Fibroblast of skin of right biceps (primary cell): ENCODE measurements around the gene TTLL5.

Experiments
- DNase-seq: peaks from one replicate; pipeline ENCODE4 v3.0.0-alpha.2; 2013

TTLL5 gene

GRCh38 chr14:75837151-75837787 is 176.2 kb downstream of the TTLL5 start:
- DNase-seq: peak; percentile 56

DNA sequence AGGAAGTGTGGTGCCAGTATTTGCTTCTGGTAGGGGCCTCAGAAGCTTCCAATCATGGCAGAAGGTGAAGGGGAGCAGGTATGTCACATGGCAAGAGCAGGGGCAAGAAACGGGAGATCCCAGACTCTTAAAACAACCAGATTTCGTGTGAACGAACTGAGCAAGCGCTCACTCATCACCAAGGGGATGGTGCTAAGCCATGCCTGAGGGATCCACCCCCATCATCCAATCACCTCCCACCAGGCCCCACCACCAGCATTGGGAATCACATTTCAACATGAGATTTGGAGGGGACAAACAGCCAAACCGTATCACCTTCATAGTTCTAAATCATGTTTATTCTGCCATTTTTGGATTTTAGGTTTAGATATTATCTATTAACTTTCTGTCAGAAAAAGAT is 179.9 kb downstream of the TTLL5 start:
- no peak for DNase-seq

DNA sequence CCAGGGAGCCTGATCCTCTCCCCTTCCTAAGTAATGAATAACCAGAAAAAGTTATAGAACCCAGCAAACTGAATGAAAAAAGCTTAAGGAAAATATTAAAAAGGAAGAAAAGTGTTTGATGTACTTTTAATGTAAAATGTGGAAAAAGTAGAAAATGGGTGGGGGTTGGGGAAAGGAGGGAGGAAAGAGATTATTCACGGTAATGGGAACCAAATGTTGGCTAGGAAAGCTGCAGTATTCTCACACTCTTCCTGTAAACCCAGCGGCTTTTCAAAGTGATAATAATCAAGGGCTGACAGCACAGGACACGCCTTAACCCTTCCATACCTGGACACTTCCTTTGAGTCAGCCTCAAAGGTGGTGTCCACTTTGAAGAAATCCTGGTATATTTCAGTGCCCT is 181.5 kb downstream of the TTLL5 start:
- peak; percentile 34 for DNase-seq

DNA sequence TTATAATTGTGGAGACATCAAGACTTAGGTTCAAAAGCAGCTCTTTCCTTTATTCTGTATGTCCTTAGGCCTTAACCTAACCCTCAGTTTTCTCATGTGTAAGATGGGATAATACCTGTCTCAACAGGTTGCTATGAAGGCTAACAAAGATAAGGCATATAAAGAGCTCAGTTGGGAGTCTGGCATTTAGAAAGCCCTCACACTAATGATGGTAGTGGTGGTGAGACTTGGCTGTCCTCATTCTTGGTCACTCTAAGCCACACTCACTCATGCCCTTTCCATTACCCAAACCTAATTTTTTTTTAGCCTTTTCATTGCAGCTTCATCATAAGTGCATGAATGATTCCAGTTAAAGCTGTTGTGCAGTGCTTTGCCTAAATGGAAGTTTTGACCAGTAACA is 183.4 kb downstream of the TTLL5 start:
- no peak for DNase-seq

DNA sequence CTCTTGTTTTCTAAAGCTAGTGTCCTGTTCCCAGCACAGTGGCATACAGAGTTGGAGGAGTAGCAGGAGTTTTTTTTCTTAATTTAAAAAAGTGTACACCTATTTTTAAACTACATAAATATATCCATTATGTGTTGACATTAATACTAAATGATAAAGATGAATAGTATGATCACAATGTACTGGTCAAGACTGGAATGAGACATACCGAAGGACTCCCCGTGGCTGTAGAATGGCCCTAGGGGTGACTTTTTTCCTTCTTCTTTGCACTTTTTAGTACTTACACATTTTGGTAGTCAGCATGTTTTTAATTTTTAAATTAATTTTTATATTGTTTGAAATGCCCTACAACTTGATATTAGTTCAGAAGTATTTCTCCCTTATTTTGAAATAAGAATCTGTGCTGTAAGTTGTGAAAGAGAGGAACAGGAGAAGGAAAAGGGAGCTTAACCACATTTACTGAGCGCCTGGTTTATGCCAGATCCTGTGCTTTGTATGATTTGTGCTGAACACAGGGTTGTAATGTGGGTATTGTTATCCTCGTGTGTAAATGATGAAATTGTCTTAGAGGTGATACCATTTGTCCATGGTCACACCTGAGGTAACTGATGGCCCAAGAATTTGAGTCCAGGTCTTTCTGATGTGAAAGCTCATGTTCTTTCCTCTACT is 184.2 kb downstream of the TTLL5 start:
- no peak for DNase-seq

DNA sequence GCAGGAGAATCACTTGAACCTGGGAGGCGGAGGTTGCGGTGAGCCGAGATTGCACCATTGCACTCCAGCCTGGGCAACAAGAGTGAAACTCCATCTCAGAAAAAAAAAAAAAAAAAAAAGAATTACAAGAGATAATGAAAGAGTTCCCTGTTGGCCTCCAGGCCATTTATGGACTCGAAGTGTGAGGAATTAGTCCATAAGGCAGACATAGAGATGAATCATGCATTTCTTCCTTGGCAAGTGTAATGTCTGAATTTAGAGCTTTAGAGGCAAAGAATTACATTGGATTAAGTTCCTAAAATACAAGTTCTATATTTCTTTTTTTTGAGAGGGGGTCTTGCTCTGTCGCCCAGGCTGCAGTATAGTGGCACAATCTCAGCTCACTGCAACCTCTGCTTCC is 185.6 kb downstream of the TTLL5 start:
- peak; percentile 68 for DNase-seq

- no peak for DNase-seq
Observed at GRCh38 chr14:75847584-75847983, 186.5 kb downstream of the TTLL5 start.

DNA sequence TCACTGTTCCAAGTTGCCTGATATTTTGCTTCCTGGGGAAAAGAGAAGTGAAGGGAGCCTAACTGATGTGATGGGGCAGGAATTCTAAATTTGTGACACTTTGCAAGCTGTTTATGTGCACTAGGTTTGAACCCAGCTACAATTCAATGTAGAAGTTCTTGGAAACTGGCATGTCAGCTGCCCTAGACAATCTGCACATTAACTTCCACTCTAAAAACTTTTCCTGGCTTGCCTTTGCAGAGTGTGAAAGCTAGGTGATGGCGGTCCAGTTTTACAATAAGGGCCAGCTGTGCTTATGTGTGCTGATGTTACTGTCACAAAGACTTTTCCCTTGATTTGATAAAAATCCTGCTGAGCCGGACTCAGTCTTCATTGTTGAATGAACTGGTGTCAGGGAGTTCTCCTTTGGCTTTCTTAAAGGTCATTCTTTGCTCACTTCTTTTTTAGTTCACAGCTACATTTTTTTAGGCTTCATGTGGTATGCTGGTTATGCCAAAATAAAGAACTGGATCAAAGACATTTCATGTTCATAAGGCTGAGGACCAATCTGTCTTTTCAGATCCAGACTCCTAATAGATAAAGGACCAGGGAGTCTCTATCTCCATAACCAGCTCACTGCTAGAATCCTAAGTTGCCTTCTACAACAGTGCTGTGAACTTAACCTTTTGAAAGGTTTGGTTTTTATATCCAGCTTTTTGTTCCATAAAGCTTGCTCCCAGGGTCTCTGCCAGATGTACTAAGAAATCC is 187.3 kb downstream of the TTLL5 start:
- no peak for DNase-seq

DNA sequence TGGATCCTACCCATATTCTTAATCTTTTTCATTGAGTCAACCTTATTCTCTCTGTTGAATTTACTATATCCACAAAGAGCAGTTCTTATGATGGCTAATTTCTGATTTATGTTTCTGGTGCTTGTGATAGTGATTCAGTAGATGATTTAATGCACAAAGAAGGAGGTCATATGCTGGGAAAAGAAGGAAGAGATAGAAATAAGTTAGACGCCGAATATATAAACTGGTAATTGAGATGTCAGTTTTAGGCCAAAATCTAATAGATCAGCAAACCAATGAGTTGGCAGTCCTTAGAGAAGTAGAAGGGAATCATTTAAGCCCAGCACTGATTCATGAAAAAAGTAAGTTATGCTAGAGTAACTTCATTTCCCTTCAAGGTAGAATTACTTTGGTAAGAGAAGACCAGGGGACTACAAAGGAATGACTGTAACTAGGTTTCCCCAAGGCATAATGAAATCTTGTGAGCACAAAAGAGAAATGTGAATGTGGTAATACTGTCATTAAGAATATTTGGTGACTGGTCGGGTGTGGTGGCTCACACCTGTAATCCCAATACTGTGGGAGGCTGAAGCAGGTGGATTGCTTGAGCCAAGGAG is 188.4 kb downstream of the TTLL5 start:
- no peak for DNase-seq

DNA sequence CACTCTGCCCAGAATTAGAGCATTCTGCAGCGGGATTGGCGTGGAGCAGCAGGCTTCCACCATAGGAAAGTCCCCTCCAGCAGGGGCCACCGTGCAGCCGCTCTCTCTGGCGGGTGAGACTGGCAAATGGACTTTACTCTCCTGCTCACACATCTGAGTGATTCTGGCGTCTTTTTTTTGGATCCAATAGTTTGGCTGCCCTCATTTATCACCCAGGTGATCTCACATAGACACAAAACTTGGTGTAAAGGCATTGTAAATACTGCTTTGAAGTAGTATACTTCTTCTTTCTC is 190.5 kb downstream of the TTLL5 start:
- no peak for DNase-seq

DNA sequence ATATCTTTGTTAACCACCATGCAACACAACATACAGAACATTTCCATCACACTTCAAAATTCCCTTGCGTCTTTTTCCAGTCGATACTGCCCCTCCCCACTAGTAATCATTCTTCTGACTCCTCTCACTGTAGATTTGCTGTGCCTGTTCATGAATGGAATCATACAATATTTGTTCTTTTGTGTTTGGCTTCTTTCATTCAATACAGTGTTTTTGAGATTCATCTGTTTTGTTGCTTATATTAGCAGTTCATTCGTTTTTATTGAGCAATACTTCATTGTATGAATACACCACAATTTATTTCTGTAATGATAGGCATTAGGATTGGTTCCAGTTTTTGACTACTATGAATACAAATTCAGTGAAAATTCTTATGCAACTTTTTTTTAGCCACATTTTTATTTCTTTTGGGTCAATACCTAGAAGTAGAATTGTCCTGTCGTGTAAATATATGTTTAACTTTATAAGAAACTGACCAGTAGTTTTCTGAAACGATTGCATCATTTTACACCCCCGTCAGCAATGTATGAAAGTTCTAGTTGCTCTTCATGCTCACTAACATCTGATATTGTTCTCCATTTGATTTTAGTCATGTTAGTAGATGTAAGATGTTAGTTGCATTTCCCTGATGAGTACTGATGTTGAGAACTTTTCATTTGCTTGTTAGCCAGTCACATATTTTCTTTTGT is 193.2 kb downstream of the TTLL5 start:
- no peak for DNase-seq

GRCh38 chr14:75857199-75857598 is 196.2 kb downstream of the TTLL5 start:
- no peak for DNase-seq

DNA sequence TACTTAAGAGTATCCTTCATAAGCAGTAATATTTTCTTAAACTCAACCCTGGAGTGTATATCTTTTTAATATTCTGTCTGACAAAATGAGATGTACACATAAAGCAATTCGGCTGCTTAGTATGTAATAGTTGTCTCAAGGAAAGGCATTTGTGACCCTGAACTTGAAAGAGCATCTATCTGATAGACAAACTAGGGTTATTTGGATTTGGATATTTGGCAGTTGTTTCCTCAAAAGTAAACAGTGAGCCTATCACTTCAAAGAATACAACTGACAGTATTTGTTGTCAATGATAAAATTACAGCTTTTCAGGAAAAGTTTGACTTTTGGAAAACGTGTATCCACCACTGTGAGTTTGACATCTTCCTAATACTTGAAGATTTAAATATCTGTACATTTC is 197.3 kb downstream of the TTLL5 start:
- no peak for DNase-seq

GRCh38 chr14:75859746-75860145 is 198.7 kb downstream of the TTLL5 start:
- no peak for DNase-seq

GRCh38 chr14:75860561-75861160 is 199.6 kb downstream of the TTLL5 start:
- no peak for DNase-seq

DNA sequence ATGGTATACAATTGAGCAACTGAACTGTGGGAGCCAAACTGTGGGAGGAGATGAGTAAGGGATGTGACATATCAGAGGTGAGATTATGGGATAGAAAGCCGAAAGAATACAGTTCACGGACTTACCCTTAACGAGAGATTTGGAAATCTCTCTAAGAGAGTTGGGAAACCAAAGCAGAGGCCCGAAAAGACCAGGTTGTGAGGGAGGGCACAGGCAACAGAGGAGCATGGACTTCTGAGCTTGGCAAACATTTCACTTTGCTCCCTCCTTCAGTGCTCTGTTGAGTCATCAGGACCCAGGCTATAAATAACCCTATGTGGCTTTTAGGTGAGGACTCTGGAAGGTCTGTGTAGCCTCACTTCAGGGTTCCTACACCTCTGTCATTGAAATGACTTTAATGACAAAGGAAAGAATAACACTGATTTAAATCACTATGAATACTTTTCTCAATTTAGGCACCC is 200.1 kb downstream of the TTLL5 start:
- peak; percentile 69 for DNase-seq

- no peak for DNase-seq
Observed at GRCh38 chr14:75863221-75863620, 202.2 kb downstream of the TTLL5 start.

- peak; percentile 95 for DNase-seq
Observed at GRCh38 chr14:75864352-75864751, 203.3 kb downstream of the TTLL5 start.

DNA sequence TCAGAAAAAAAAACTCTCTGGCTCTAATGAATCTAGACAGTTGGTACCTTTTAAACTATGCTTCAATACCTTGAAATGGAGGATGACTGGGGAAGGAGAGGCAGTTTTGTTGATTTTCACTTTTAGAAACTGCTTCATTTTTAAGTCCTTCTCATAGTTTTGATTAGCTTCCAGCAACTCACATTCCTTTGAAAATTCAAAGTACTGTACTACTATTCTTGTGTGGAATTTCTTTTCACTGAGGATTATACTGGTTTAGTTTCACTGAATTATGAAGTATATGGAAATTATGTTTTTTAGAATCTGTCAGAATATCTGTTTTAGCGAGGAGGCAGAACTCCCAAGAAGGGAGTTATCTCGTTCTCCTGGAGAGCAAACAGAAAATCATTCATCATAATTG is 204.5 kb downstream of the TTLL5 start:
- DNase-seq: no peak

DNA sequence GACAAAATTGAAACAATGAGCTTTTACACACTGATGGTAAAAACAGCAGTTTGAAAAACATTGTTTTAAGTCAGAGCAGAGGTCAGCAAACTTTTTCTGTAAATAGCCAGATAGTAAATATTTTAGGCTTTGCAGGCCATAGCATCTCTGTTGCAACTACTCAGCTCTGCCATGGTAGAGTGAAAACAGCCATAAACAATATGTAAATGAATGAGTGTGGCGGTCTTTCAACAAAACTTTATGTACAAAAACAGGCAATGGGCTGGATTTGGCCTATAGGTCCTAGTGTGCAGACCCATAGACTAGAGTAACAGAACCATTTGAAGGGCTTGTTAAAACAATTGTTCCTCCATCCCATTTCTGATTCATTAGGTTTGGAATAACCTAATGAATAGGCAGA is 205.9 kb downstream of the TTLL5 start:
- DNase-seq: no peak

DNA sequence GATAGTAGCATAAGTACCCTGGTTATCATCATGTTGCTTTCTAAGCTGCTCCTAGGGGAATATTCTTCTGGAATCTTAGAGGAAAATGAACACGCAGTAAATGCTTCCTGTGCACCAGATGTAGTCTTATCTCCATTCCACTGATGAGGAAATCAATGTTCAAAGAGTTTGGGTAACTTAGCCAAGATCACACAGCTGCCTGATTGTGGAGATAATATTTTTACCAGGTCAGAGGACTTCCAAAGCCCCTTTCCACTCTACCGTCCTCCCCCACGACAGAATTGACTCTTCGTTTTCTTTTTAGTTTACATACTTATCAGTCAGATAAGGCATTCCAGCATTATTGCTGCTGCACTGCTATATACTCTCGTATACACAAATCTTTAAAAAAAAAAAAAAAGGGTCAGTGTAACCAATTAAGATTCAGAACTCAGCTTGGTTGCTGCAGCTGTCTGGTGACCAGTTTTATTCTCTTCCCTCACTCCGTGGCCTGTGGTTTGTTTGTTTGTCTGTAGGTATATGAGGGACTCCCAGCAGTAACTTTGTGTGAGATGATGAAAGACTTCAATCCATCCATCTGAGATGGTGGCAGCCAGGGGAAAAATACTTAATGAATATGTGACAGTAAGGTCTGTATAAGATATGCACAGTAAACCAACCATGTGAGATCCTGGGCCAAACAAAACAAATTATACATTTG is 210.3 kb downstream of the TTLL5 start:
- peak; percentile 31 for DNase-seq

DNA sequence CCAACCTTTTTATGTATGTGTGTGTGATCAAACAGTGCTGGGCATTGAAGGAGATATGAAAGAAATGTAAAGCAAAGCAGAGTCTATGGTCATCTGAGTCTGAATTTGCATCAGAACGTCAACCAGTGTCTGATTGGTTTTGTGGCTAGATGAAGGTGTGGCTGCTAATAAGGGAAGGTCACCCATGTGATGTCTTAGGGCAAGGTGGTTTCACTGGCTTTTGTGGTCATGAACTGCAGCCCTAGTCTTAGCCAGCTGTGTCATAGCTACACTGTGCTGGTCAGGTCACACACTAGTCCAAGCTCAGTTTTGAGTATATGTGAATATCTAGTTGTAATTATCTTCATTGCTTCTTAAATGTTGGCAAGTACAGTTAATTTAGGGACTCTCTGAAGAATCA is 214.9 kb downstream of the TTLL5 start:
- no peak for DNase-seq
